B cell (primary cell): ENCODE results near the gene RPL13. TPM values are rescaled to one million over a fixed set of nuclear protein-coding genes. Genes with fewer than 3 reads are reported as not detected.

Experiments
- ATAC-seq: fragments of 200-7000 bp; cut with Tn5 transposase; one replicate; pipeline ENCODE4 v1.10.0; 2021; ENCODE audit warnings: low read depth, mild to moderate bottlenecking, moderate number of reproducible peaks, moderate library complexity
- CTCF ChIA-PET: fragments of 350-600 bp; sonication (Branson Sonifier 250); formaldehyde crosslinking; loops from one replicate; lab custom pipeline; 2021; ENCODE audit warnings: antibody characterized with exemption, inconsistent platforms; lab: Charles Lee
- POLR2A ChIA-PET: fragments of 350-600 bp; sonication (Branson Sonifier 250); formaldehyde crosslinking; loops from one replicate; lab custom pipeline; 2021; ENCODE audit warnings: antibody characterized with exemption; lab: Charles Lee
- DNase-seq: peaks from one replicate; pipeline ENCODE4 v3.0.0; 2013
- H2AFZ ChIP-seq: 2 replicates; pipeline ENCODE4 v1.6.1; 2012; ENCODE audit warnings: mild to moderate bottlenecking, low read depth, low read length; ENCODE audit not compliant: insufficient read depth, poor library complexity, severe bottlenecking
- H3K27ac ChIP-seq, 2 donors: 1 replicate in 1 of 2; 2 replicates in 1 of 2; pipeline ENCODE4 v1.5.1; 2012 to 2013; ENCODE audit warnings: low read length in 2 of 2, mild to moderate bottlenecking in 2 of 2, moderate library complexity in 1 of 2
- H3K27me3 ChIP-seq, 4 experiments: fragments of 200-600 bp in 1 of 4; sonication (generic) in 1 of 4; replicated peaks in 1 of 4; 1 replicate in 2 of 4; 2 replicates in 2 of 4; pipeline versions ENCODE4 v1.6.1 to v1.7.0; 2013 to 2016; ENCODE audit warnings: low read length in 3 of 4, mild to moderate bottlenecking in 2 of 4, mixed read lengths in 1 of 4, moderate library complexity in 1 of 4; ENCODE audit not compliant: insufficient read depth in 4 of 4, control insufficient read depth in 3 of 4; ENCODE audit errors: control extremely low read depth in 1 of 4
- H3K36me3 ChIP-seq, 2 experiments: replicated peaks in 1 of 2; 1 replicate in 1 of 2; 2 replicates in 1 of 2; pipeline versions ENCODE4 v1.6.1 to v1.7.1; 2013; ENCODE audit warnings: low read length in 1 of 2; ENCODE audit not compliant: insufficient read depth in 2 of 2, control insufficient read depth in 1 of 2; ENCODE audit errors: control extremely low read depth in 1 of 2, extremely low read depth in 1 of 2
- H3K4me1 ChIP-seq, 2 donors: fragments of 200-600 bp in 1 of 2; sonication (generic) in 1 of 2; 1 replicate in 1 of 2; 2 replicates in 1 of 2; pipeline versions ENCODE4 v1.5.1 to v1.6.1; 2013 to 2017; ENCODE audit warnings: low read length in 2 of 2; ENCODE audit not compliant: control insufficient read depth in 2 of 2, insufficient read depth in 2 of 2
- H3K4me2 ChIP-seq: replicated peaks from 2 replicates; pipeline ENCODE3; 2012; ENCODE audit warnings: mild to moderate bottlenecking, low read depth, low read length; ENCODE audit not compliant: poor library complexity, severe bottlenecking
- H3K4me3 ChIP-seq, 5 experiments: fragments of 200-600 bp in 1 of 5; sonication (generic) in 1 of 5; 1 replicate in 3 of 5; 2 replicates in 2 of 5; pipeline versions ENCODE4 v1.5.1 to v1.7.0; 2011 to 2016; ENCODE audit warnings: low read length in 4 of 5, mild to moderate bottlenecking in 4 of 5, low read depth in 2 of 5, control low read depth in 1 of 5, moderate library complexity in 1 of 5; ENCODE audit not compliant: insufficient read depth in 1 of 5; ENCODE audit errors: control extremely low read depth in 1 of 5, extremely low read depth in 1 of 5
- H3K79me2 ChIP-seq: fragments of 200-600 bp; sonication (generic); one replicate; pipeline ENCODE4 v1.6.0; 2016; ENCODE audit warnings: low read length; ENCODE audit not compliant: control insufficient read depth, insufficient read depth
- H3K9ac ChIP-seq: fragments of 200-600 bp; sonication (generic); 2 replicates; pipeline ENCODE4 v1.6.1; 2017; ENCODE audit warnings: mild to moderate bottlenecking, low read length, moderate library complexity
- H3K9me3 ChIP-seq, 3 donors: one replicate each; pipeline versions ENCODE4 v1.6.1 to v1.7.1; 2013; ENCODE audit warnings: low read length in 2 of 3; ENCODE audit not compliant: control insufficient read depth in 2 of 3, insufficient read depth in 1 of 3; ENCODE audit errors: control extremely low read depth in 1 of 3
- H4K20me1 ChIP-seq: 2 replicates; pipeline ENCODE4 v1.6.0; 2012; ENCODE audit warnings: mild to moderate bottlenecking, low read length; ENCODE audit not compliant: insufficient read depth, control insufficient read depth, poor library complexity, severe bottlenecking
- H3K27ac Mint-ChIP-seq: one replicate; pipeline ENCODE4 v1.8.0; 2021; ENCODE audit warnings: mixed read lengths
- H3K27me3 Mint-ChIP-seq: one replicate; pipeline ENCODE4 v1.8.0; 2021; ENCODE audit warnings: mixed read lengths
- H3K4me1 Mint-ChIP-seq: one replicate; pipeline ENCODE4 v1.8.0; 2021; ENCODE audit warnings: mixed read lengths
- H3K4me3 Mint-ChIP-seq: one replicate; pipeline ENCODE4 v1.8.0; 2021; ENCODE audit warnings: mixed read lengths
- H3K9me3 Mint-ChIP-seq: one replicate; pipeline ENCODE4 v1.8.0; 2022; ENCODE audit warnings: mixed read lengths; ENCODE audit not compliant: insufficient read depth
- EZH2 ChIP-seq: IDR thresholded peaks from 2 replicates; pipeline ENCODE4 v1.6.1; 2012; ENCODE audit warnings: borderline replicate concordance, low read depth, mild to moderate bottlenecking, moderate library complexity, low read length; ENCODE audit not compliant: insufficient read depth, poor library complexity, severe bottlenecking
- WGBS: methylation state at CpG from one replicate; pipeline ENCODE4 v1.1.5; 2013; ENCODE audit warnings: missing lambda C conversion rate; ENCODE audit not compliant: insufficient coverage; 5-methylcytosine and 5-hydroxymethylcytosine counted together
- intact Hi-C: fragments of 100-400 bp; cut with micrococcal nuclease; formaldehyde crosslinking; loops from one replicate; pipeline ENCODE4 v1.10.0; 2022
- polyA plus RNA-seq: library from polyadenylated mRNA; depleted of rRNA; stranded (reverse); fragments of >200 nt; gene quantifications from 2 replicates; pipeline ENCODE4 v1.2.3, GENCODE V29; 2012
- total RNA-seq, 2 donors: library from RNA; stranded (reverse); fragments of 120-200 nt in 1 of 2; gene quantifications; 1 replicate in 1 of 2; 2 replicates in 1 of 2; pipeline versions ENCODE4 v1.2.3 to v1.2.4, GENCODE V29; 2013 to 2022
- TF ChIP-seq, protein P1 (sequence below): fragments of 200-600 bp; IDR thresholded peaks from one replicate; pipeline ENCODE4 v1.8.0; 2022; ENCODE audit warnings: antibody characterized with exemption, mild to moderate bottlenecking

Gene RPL13
- total and polyA plus RNA-seq, 2 donors (not counting 1 experiment from before 2014, with no cell fraction given), result 3,184 to 11,676 TPM

DNA sequence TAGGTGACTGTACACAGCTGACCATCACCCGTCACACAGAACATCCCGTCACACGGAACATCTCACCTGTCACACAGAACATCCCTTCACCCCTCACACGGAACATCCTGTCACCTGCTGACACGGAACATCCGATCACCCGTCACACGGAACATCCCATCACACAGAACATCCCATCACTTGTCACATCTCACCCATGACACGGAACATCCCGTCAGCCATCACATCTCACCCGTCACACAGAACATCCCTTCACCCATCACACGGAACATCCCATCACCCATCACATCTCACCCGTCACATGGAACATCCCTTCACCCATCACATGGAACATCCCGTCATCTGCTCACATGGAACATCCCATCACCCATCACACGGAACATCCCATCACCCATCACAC lies 18.9 kb downstream of the RPL13 start:
- H3K9me3 Mint-ChIP-seq, result no peaks in the 10 kb centered on the region
- Histone ChIP-seq H3K4me2 (no peak overlapping the region), H2AFZ (no peak overlapping the region), H3K27me3 (peaks cover 0 to 11% (median 2%) of the 10 kb centered on the region in 4 experiments), H3K9me3 (no peaks in the 10 kb centered on the region), H3K27ac (no peak overlapping the region), H3K36me3 (no peaks in the 10 kb centered on the region), H3K9ac (no peak overlapping the region), H3K4me1 (peaks cover 13 to 14% of the 10 kb centered on the region in 2 donors), H3K4me3 (no peak overlapping the region), H3K79me2 (no peaks in the 10 kb centered on the region), H4K20me1 (peaks cover 4% of the 10 kb centered on the region)
- ChIA-PET CTCF (no interaction called here), POLR2A (no interaction called here)
- no peak overlapping the region for H3K27ac Mint-ChIP-seq
- intact Hi-C loops, result no loop called here
- DNase-seq, result no peak
- no peaks in the 10 kb centered on the region for H3K27me3 Mint-ChIP-seq
- TF ChIP-seq, protein P1, sequence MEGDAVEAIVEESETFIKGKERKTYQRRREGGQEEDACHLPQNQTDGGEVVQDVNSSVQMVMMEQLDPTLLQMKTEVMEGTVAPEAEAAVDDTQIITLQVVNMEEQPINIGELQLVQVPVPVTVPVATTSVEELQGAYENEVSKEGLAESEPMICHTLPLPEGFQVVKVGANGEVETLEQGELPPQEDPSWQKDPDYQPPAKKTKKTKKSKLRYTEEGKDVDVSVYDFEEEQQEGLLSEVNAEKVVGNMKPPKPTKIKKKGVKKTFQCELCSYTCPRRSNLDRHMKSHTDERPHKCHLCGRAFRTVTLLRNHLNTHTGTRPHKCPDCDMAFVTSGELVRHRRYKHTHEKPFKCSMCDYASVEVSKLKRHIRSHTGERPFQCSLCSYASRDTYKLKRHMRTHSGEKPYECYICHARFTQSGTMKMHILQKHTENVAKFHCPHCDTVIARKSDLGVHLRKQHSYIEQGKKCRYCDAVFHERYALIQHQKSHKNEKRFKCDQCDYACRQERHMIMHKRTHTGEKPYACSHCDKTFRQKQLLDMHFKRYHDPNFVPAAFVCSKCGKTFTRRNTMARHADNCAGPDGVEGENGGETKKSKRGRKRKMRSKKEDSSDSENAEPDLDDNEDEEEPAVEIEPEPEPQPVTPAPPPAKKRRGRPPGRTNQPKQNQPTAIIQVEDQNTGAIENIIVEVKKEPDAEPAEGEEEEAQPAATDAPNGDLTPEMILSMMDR, result no peak
- no peak for TF ChIP-seq EZH2
- ATAC-seq, result no peak
- 96% methylated on average over 15 of the region's 15 CpGs for WGBS
- no peak overlapping the region for H3K4me3 Mint-ChIP-seq
- H3K4me1 Mint-ChIP-seq, result no peaks in the 10 kb centered on the region

DNA sequence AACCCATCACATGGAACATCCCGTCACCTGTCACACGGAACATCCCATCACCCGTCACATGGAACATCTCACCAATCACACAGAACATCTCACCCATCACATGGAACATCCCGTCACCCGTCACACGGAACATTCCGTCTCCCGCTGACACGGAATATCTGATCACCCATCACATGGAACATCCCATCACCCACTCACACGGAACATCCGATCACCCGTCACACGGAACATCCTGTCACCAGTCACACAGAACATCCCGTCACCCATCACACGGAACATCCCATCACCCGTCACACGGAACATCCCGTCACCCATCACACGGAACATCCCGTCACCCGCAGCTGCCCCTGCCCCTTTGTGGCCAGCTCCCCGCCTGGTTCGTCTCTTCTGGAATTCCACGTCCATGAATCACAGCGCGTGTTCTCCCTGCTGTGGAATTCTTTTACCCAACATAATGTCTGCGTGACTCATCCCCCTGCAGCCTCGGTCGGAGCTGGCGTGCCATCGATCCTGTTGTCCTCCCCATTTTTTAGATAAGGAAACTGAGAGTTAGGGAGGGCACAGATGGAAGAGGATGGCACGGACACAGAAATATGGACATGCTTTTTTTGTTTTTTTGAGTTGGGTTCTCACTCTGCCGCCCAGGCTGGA lies 20.7 kb downstream of the RPL13 start:
- ATAC-seq, result no peak
- intact Hi-C loops, result no loop called here
- Mint-ChIP-seq H3K9me3 (no peaks in the 10 kb centered on the region), H3K27me3 (no peaks in the 10 kb centered on the region), H3K27ac (no peak overlapping the region), H3K4me3 (no peak overlapping the region), H3K4me1 (no peaks in the 10 kb centered on the region)
- ChIA-PET POLR2A (no interaction called here), CTCF (no interaction called here)
- H3K4me3 ChIP-seq, result no peak overlapping the region
- TF ChIP-seq, protein P1, result no peak
- no peak for TF ChIP-seq EZH2
- no peak overlapping the region for H2AFZ ChIP-seq
- no peak overlapping the region for H3K27ac ChIP-seq
- H3K4me2 ChIP-seq, result no peak overlapping the region
- H3K27me3 ChIP-seq, result peaks cover 0 to under 1% (median 0%) of the 10 kb centered on the region in 4 experiments
- no peak for DNase-seq
- no peak overlapping the region for H3K9ac ChIP-seq
- H3K4me1 ChIP-seq, result peaks cover 0 to under 1% of the 10 kb centered on the region in 2 donors
- no peaks in the 10 kb centered on the region for H4K20me1 ChIP-seq
- 97% methylated on average over 31 of the region's 33 CpGs for WGBS
- H3K79me2 ChIP-seq, result no peaks in the 10 kb centered on the region
- no peaks in the 10 kb centered on the region for H3K36me3 ChIP-seq
- H3K9me3 ChIP-seq, result no peaks in the 10 kb centered on the region
